Omental fat pad (tissue), 4 donors: ENCODE results near the gene ACOX2. TPM values are rescaled to one million over a fixed set of nuclear protein-coding genes. Genes with fewer than 3 reads are reported as not detected.

Experiments used
- ATAC-seq: fragments of 150-250 bp; one replicate; pipeline ENCODE4 v1.9.1; 2016; ENCODE audit warnings: mild to moderate bottlenecking, moderate library complexity; ENCODE audit not compliant: low FRiP score
- DNase-seq: peaks from one replicate; pipeline ENCODE4 v3.0.0-alpha.2; 2019; ENCODE audit warnings: low spot score
- total RNA-seq, 4 donors: library from RNA; depleted of rRNA; stranded (reverse); fragments of >200 nt; gene quantifications; one replicate each; pipeline ENCODE4 v1.1.0, GENCODE V29; 2016
- TF ChIP-seq, protein P1 (sequence below), 3 donors: fragments of 450-650 bp; IDR thresholded peaks; one replicate each; pipeline ENCODE4 v1.5.1; 2016 to 2017; ENCODE audit warnings: antibody characterized with exemption in 3 of 3, mild to moderate bottlenecking in 3 of 3, moderate library complexity in 2 of 3

ACOX2 gene
- total RNA-seq, 4 donors from 2014 or later = 10.4 to 26.8 (median 15.3) TPM

DNA sequence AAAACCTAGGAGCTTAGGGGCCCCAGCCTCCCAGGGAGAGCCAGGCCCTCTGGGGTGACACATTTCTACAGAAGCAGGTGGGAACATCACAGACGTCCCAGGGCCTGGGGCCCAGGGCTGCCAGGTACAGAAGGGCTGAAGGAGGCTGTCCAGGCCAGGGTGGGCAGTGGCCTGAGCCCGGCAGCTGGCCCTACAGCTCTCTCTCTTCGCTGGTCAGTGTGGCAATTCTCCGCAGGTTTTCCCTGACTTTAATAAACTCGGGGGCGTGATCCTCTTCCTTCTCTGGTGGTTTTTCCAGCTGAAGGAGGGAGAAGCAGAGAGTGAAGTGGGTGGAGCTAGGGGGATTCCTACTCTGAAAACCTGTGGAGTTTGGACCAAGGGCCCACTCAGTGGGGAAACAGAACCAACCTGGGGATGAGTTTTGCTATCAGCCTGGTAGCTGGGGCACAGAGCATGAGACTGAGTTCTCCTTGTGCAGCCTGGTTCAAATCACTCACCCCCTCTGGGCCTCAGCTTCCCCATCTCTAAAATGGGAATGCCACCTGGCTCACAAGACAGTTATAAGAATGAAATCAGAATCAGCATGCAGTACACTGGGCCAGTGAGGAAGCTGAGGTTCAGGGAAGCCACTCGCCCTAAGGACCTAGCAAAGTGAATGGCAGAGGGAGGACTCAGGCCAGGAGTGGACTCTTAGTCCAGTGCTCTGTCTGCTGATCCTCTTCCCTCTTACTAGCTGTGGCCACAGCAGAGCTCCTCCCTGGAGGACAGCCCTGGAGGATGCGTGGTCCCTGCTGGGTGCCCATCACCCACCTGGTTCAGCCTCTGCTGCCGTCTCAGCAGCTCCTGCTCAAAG is 29.6 kb upstream of the ACOX2 start:
- DNase-seq = no peak
- TF ChIP-seq, protein P1, sequence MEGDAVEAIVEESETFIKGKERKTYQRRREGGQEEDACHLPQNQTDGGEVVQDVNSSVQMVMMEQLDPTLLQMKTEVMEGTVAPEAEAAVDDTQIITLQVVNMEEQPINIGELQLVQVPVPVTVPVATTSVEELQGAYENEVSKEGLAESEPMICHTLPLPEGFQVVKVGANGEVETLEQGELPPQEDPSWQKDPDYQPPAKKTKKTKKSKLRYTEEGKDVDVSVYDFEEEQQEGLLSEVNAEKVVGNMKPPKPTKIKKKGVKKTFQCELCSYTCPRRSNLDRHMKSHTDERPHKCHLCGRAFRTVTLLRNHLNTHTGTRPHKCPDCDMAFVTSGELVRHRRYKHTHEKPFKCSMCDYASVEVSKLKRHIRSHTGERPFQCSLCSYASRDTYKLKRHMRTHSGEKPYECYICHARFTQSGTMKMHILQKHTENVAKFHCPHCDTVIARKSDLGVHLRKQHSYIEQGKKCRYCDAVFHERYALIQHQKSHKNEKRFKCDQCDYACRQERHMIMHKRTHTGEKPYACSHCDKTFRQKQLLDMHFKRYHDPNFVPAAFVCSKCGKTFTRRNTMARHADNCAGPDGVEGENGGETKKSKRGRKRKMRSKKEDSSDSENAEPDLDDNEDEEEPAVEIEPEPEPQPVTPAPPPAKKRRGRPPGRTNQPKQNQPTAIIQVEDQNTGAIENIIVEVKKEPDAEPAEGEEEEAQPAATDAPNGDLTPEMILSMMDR (IDR thresholded peaks at IDR 0.05) = no peak
- ATAC-seq = no peak

DNA sequence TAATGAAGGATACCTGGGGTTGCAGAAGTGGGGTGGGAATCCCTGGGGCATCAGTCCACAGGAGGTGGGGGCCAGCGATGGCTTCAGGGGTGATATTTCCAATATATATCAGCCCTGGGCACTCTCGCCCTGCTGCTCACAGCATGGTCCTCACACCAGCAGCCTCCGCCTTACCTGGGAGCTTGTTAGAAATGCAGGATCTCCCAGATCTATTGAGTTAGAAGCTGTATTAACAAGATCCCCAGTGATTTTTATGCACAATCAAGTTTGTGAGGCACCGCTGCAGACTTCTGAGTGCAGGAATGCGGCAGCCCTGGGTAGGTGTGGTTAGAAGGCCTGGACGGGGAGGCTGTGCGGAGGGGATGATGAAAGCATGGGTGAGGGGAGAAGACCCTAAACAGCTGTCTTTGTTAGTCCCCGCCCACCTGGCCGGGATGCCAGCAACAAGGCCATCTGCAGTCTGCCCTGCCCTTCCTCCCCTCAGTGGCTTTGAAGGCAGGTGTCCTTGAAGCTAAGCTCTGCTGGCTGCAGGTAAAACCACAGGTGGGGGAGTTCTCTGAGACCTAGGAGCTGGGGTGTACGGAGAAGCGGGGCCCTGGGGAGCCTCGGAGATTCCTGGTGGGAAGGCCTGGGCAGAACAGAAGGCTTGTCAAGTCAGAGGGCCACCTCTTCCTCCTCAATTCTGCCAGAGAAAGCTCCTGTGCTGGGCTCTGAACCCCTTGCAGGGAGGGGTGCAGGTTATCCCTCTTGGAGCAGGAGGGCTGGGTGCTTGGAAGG is 28.8 kb upstream of the ACOX2 start:
- TF ChIP-seq, protein P1 (IDR thresholded peaks at IDR 0.05) = no peak
- ATAC-seq (no peak), DNase-seq (no peak)

DNA sequence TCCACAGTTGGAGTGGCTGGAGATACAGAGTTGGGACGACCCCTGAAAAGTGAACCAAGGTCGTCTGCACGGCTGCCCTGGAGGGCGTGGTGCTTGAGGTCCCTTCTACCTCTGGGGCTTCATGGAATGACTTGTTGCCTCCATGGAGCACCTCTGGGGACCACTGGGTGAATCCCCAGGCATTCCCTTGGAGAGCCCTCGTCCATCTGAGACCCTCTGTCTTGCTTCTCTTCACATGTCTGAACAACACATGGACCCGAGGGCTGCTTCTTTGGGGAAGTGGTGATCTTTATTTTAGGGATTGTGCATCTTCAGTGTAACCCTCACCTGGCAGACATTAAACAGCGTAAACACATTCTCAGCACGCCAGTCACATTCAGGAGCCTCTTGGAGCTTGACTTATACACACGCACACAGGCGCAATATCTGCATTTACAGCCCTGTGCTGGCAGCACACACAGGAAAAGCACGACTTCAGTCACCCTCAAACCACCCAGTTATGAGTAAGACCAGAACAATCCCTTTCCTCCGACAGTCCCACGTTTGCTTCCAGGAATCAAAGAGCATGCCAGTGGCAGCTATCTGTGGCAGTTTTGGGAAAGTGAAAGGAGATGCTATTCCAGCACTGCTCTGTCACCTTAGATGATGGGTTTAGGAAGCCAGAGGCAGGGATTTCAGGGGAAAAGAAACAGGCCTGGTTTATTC is 27.6 kb upstream of the ACOX2 start:
- TF ChIP-seq, protein P1 (IDR thresholded peaks at IDR 0.05) = no peak
- DNase-seq = no peak
- no peak for ATAC-seq

DNA sequence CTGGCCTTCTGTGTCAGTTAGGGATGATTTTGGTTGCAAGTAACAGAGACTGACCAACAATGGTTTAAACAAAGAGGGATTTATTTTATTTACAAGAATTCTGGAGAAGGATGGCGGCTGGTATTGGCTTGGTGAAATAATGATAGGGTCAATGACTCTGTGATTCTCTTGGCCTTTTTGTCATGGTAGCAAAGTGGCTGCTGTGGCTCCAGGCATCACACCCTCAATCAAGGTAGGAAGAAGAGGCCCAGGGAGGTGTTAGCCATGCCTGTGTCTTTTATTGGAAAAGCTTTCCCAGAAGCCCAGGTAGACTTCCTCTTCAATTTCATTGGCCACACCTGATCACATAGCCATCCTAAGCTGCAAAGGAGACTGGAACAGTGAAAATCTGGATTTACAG is 27.1 kb upstream of the ACOX2 start:
- ATAC-seq (no peak), DNase-seq (no peak)
- TF ChIP-seq, protein P1 (IDR thresholded peaks at IDR 0.05) = no peak

DNA sequence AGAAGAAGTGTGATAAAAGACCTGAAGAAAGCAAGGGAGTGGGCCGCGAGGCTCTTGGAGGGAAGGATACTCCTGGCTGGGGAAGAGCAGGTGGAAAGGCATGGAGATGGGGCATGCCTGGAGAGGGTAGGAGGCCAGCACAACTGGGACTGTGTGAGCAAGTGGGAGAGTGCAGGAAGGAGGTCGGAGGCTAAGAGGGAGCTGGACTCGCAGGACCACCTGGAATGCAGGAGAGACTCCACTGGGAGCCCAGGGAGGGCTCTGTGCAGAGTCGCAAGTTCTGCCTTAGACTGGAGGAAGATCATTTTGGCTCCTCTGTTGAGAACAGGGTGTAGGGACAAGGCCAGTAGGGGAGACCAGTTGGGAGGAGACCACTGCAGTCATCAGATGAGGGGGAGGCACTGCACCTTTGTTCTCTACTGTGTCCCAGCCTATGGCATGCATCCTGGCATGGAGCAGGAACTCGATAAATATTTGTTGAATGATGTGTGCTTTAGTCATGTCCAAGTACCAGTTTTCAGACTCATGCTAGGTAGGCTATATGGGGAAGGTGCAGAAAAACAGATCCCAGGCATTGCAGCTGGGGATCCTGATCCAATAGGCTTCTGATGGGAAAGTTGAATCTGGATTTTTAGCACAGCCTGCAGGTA is 26.5 kb upstream of the ACOX2 start:
- DNase-seq = no peak
- ATAC-seq = no peak
- TF ChIP-seq, protein P1 (IDR thresholded peaks at IDR 0.05) = no peak

DNA sequence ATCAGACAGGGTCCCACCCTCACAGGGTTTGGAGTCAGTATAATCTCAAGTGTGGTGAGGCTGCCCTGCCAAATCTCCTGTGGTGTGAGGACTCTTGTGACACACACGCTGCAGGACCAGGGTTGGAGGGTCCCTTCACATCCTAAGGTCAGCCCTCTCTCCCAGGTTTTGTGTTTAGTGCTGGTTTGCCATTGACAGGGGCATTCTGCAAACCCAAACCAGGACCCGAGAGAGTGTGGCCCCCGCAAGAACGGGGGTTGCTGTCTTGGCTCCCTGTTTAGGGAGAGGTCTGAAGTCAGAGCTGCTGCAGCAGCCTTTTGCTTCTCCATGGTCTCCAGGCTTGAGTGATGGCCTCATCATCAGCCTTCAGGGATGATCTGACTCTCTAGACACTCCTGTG is 25.5 kb upstream of the ACOX2 start:
- TF ChIP-seq, protein P1 (IDR thresholded peaks at IDR 0.05) = no peak
- DNase-seq (no peak), ATAC-seq (no peak)
